ENCODE measurements around the gene OPN3.

OPN3 gene

DNA sequence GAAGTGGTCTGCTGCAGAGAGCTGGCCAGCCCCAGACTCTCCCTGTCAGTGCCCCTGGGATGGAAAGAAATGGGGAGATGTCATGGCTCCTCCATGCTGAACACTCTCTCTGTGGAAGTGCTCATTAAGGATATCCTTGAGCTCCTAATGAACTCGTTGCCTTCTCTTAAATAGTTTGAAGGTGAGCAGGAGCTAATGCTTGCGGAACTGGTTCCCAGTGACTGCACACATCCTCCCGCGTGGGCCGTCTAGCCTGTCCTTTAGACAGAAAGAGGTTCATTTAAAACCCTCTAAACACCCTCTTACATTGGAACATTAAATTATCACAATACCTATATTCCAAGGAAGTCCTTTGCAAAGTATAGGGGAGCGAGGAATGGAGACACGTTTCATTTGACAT, 6.0 kb upstream of the OPN3 start:
- in situ Hi-C loops (cut with MboI; ENCODE audit: low sequenced_read_pairs): no loop called here

- in situ Hi-C loops (cut with MboI; ENCODE audit: low sequenced_read_pairs): no loop called here
Measured at GRCh38 chr1:241645199-241645598, 5.0 kb upstream of the OPN3 start.

- in situ Hi-C loops (cut with MboI; ENCODE audit: low sequenced_read_pairs): no loop called here
Measured at GRCh38 chr1:241644259-241644658, 4.1 kb upstream of the OPN3 start.

DNA sequence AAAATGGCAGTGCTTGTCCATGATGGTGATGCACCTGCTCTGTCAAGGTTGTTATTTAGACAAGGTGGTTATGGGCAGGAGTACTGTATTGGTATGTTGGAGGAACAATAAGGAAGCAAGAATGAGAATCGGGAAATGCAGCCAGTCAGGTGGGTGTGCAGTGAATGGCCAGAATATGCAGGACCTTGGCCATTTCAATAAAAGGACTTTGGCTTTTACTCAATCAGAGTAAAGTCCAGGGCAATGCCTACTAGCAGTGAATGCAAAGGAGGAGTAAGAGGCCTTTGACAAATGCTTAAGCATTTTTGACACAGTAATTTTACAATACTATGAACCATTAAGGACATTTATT, 2.4 kb upstream of the OPN3 start:
- in situ Hi-C loops (cut with MboI; ENCODE audit: low sequenced_read_pairs): no loop called here

DNA sequence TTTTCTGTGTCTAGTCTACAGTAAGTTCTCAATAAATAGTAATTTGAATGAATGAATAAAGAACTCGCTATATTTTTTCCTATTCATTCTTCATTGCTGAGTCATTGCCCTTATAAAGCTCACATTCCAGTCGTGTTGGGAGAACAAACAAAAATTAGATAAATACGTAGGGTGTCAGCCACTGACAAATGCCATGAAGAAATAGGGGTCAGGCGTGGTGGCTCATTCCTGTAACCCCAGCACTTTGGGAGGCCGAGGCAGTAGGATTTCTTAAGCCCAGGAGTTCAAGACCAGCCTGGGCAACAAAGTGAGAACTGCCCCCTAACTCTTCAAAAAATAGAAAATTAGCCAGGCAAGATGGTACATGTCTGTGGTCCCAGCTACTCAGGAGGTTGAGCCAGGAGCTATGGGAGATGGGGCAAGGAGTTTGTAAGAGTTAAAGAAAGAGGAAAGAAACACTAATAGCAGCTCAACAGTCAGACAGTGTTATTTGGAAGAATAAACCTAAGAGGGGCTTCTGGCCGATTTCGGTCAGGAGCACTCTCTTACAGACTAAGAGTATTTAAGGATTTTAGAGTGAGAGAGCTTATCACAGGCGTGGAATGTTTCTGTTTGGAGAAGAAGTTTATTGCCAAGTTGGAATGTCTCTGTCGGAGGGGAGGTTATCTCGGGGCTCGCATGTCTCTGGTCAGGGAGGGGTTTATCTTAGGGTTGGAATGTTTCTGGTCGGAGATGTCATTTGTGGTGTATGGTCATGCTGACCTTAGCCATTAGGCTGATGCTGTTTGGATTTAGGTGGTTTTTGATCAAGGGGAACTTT, 1.8 kb upstream of the OPN3 start:
- in situ Hi-C loops (cut with MboI; ENCODE audit: low sequenced_read_pairs): no loop called here

GRCh38 chr1:241640867-241641622, 876 bp upstream of the OPN3 start:
- in situ Hi-C loops (cut with MboI; ENCODE audit: low sequenced_read_pairs): no loop called here

DNA sequence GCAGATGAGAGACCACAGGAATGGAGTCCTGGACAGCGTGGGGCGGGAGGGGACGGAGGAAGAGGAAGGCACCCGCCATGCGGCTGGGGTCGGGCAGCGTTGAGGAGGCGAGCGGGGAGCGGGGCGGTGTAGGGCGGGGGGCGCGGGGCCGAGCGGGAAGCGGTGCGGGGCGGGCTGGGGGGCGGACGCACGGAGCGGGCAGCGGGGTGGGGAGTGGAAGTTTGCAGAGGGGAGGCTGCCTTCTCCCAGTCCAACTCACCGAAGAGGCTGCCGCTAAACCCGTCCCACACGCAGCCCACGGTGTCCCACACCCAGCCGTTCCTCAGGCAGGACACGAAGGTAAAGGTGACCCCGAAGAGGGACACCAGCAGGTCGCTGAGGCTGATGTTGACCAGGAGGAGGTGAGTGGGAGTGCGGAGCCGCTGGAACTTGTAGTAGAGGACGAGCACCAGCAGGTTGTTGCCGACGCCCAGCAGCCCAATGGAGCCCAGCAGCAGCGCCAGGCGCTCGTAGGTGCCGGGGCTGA, 483 bp downstream of the OPN3 start:
- in situ Hi-C loops (cut with MboI; ENCODE audit: low sequenced_read_pairs): no loop called here

DNA sequence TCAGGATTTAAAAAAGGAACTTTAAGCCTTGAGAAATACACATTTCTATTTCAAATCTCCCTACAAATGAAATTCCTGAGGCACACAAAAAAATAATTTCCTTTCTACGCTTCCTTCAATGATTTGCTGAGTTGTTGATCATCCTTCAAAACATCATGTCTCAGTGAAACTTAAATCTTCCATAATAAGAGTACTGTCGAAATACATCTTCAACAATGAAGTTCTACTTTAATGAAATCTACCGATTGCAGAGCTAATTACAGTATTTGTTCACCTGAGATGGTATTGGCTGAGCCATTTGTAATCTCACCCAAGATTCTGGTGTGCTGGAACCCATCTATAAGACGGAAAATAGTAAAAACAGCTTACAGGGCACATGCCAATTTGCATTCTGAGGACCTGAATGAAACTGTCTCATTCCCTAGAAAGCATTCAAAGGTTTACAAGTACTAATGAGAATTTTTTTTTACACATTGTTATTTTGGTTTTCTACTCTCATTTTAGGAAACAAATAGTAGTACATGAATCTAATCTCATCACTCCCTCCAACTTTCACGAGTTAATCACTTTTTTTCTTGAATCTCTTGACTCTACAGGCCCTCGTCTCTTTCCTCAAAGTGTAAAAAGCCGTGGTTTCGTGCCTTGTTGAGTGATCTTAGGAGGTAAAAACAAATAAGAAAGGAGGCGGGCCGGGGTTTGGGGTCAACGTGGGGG, 1.1 kb downstream of the OPN3 start:
- in situ Hi-C loops (cut with MboI; ENCODE audit: low sequenced_read_pairs): no loop called here

- in situ Hi-C loops (cut with MboI; ENCODE audit: low sequenced_read_pairs): no loop called here
Measured at GRCh38 chr1:241638099-241638682, 2.0 kb downstream of the OPN3 start.

DNA sequence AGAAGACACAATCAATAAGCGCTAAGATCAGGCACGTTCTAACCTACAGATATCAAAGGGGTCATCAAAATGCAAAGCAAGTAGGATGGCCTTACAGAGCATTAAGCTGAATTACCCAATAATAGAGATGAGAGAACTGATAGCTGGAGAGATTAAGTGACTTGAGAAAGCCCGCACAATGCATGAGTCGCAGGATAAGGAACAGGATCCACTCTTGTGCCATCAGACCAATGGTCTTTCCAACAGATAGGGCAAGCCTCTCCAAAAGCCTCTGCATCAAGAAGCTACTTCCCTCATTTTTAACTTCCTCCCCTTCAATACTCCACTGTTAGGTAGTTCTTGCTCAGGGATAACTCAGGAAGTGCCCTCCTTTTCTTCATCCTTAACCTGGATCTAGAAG, 2.6 kb downstream of the OPN3 start:
- in situ Hi-C loops (cut with MboI; ENCODE audit: low sequenced_read_pairs): no loop called here

- in situ Hi-C loops (cut with MboI; ENCODE audit: low sequenced_read_pairs): no loop called here
Measured at GRCh38 chr1:241637046-241637590, 3.1 kb downstream of the OPN3 start.

GRCh38 chr1:241636291-241636690, 3.9 kb downstream of the OPN3 start:
- in situ Hi-C loops (cut with MboI; ENCODE audit: low sequenced_read_pairs): no loop called here

DNA sequence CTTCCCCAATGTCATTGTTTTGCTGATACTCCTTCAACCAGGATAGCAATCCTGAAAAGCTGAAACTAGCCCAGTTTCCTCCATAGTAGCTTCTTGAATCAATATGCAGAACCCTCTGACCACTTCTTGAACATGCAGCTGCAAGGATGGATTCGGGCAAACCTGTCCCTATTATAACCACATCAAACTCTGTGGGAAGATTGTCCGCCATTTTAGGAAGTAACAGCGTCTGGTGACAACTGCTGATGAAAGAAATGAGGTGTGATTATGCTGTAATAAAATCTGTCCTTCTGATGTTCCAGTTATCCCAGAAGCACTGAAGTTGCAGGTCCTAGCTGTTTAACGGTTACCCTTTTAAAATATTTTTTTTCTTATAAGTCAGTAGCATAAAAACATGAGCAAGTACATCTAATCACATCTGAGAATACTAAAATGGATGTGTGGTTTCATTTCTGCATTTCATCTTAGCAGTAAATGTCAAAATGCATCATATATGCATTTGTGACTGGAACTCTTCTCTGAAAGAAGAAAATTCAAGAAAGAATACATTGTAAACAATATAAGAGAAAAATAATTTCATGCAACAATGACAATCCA, 4.5 kb downstream of the OPN3 start:
- in situ Hi-C loops (cut with MboI; ENCODE audit: low sequenced_read_pairs): no loop called here

DNA sequence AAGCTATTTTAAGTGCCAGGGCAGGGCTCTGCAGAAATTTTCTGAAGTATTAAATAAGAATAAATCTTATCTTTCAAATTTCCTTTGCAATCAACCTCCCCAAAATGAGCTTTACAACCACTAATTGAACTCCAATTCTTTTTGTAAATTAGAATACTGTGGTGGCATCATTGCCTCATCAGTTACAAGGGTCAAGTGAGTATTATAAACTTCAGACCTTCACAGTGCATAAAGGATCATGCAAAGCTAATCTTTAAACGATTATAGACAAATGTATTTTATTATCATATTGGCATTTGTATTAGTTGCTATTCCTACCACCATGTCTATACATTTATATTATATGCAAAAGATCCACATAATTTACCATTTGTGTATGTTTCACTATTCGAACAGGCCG, 7.2 kb downstream of the OPN3 start:
- in situ Hi-C loops (cut with MboI; ENCODE audit: low sequenced_read_pairs): no loop called here

DNA sequence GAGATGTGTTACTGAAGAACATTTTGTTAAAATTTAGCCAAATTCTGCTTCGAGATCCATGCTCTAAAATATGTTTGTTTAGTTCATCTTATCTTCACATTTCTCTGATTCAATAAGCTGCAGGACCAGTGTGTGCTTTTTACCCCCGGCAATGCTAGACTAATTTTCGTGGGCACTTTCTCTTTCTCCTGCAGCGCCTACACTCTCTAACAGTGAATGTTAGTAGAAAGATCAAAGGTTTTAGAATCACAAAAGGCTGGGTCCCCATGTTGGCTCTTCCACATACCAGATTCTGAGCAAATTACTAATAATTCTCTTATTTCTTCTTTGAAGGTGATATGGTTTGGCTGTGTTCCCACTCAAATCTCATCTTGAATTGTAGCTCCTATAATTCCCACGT, 8.5 kb downstream of the OPN3 start:
- in situ Hi-C loops (cut with MboI; ENCODE audit: low sequenced_read_pairs): no loop called here

DNA sequence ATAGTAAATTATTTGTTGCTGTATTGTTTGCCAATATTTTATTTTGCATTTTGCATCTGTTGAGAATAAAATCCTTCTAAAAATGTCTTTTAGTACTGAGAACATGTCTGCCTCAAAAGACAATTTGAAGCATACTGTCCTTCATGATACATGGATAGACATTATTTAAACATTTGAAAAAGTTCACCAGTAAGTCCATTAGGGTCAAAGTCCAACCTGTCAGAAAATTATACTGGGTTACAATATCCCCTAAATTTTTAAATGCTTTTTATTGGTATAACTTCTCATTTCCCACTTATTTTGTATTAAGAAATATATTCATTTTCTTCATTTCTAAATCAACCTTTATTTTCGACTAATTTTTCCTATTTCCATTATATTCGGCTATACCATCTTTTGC, 9.3 kb downstream of the OPN3 start:
- in situ Hi-C loops (cut with MboI; ENCODE audit: low sequenced_read_pairs): no loop called here

- in situ Hi-C loops (cut with MboI; ENCODE audit: low sequenced_read_pairs): no loop called here
Measured at GRCh38 chr1:241630476-241630875, 9.7 kb downstream of the OPN3 start.

DNA sequence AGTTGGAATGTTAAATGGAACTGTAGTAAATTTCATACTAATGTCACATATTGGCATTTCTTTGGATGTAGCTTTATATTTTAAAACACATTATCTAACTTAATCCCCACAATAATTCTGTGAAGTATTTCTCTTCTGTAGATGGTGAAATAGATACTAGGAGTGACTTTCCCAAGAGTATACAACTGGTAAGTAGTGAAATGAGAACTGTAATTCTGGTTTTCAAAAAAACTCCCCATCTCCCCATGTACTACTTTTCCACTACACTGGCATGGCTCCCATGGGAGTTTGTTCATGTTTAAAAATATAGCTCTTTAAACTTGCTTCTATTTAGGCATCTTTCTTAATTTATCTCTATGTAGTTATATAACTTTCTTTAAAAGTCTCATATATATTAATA, 10.2 kb downstream of the OPN3 start:
- in situ Hi-C loops (cut with MboI; ENCODE audit: low sequenced_read_pairs): no loop called here

- in situ Hi-C loops (cut with MboI; ENCODE audit: low sequenced_read_pairs): loop anchor here (10.0 kb wide), 1 partner anchor 93 kb away; the partner anchor contains the start of gene KMO
Measured at GRCh38 chr1:241627453-241628259, 12.5 kb downstream of the OPN3 start.

DNA sequence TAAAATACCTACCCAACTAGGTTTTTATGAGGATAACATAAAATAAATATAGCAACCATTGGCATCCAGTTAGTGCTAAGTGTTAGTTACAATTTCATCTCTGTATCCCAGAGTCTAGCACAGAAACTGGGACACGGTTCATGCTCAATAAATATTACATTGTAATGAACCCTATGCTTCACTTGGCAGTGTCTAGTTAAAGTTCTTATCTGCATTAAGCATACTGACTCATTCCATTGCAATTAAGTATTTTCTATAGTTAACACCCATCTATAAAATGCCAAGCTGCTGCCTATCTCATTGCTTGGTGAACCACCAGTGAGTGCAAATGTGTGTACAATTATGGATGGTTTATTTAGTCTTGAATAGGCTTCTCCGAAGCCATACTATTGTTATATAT, 15.2 kb downstream of the OPN3 start:
- in situ Hi-C loops (cut with MboI; ENCODE audit: low sequenced_read_pairs): loop anchor here (10.0 to 25.0 kb wide), 2 partner anchors 90 to 387 kb away; partner anchors contain the start of gene KMO
